ENCODE measurements around the gene HM13. TPM values are rescaled to one million over a fixed set of nuclear protein-coding genes. Genes with fewer than 3 reads are reported as not detected.

The HM13 gene
- total and polyA plus RNA-seq, 9 of the 15 experiments (the other 6 are each of a cell fraction or from before 2014, with no cell fraction given): 7.7 to 136 (median 74.5) TPM

DNA sequence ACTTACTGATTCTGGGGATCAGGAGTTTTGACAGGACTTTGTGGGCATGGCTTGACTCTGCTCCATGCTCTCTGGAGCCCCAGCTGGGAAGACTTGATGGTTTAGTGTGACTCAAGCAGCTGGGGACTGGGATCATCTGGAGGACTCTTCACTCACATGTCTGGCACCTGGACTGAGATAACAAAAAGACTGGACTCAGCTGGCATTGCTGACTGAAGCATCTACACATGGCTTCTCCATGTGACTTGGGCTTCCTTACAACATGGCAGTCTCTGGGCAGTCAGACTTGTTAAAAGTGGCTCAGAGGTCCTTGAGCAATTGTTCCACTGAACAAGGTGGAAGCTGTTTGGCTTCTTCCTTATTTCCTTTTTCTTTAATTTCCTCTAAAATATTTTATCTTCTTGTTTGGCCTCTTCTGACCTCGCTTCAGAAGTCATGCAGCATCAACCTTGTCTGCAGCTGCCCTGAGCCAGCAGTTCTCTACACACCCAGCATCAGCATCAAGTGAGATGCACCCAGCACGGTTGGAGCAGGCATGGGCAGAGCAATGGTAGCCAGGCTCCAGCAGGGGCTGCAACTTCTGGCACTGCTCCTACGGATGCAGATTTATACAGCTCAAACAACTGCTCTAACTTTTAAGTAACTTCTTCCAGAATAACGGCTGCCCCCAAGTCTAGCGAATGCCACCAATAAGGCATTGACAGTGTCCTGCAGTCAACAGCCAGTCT lies 5.6 kb upstream of the HM13 start:
- 33% methylated on average over 5 of the region's 5 CpGs for WGBS (ENCODE audit: insufficient coverage, low coverage, missing lambda C conversion rate)
- POLR2A ChIA-PET: interaction anchor here (0.7 kb wide), 1 partner anchor 17 kb away, joined by 3 read pairs; no protein-coding TSS in a partner anchor
- no peak overlapping the region for H2AFZ ChIP-seq (ENCODE audit: low read depth, low read length)
- H4K20me1 ChIP-seq (replicated peaks; ENCODE audit: control insufficient read depth, insufficient read depth, low read length): no peaks in the 10 kb centered on the region
- ATAC-seq: peak; percentile 24; the same call in 1 of the 3 replicates
- no TSS peak for BruUV-seq (replicated peaks)
- in situ Hi-C loops (cut with MboI): no loop called here
- H3K4me1 ChIP-seq (replicated peaks in 1 of 2; ENCODE audit: control insufficient read depth in 2 of 2, insufficient read depth in 2 of 2, low read length in 2 of 2): peaks cover 0 to 6% of the 10 kb centered on the region in 2 experiments; a peak in 4 of 5 replicates
- no peak for DNase-seq (ENCODE audit: extremely low read depth in 1 of 4, low spot score in 3 of 4)
- no peaks in the 10 kb centered on the region for H3K27me3 ChIP-seq (ENCODE audit: control insufficient read depth in 2 of 2, insufficient read depth in 2 of 2, low read length in 2 of 2)
- H3K9me3 ChIP-seq (replicated peaks; ENCODE audit: control insufficient read depth, insufficient read depth, low read depth, low read length): no peaks in the 10 kb centered on the region; the same call in 1 of the 2 replicates
- FAIRE-seq: no peak
- no peak overlapping the region for H3K27ac ChIP-seq (ENCODE audit: extremely low read depth, low read depth, low read length)
- H3K36me3 ChIP-seq (ENCODE audit: control insufficient read depth, insufficient read depth, low read length): no peaks in the 10 kb centered on the region
- CTCF ChIA-PET (ENCODE audit: low intra/inter-chr PET ratio): no interaction called here
- intact Hi-C loops (cut with micrococcal nuclease): no loop called here
- TF ChIP-seq CBFA2T2 (conservative IDR thresholded peaks at IDR 0.05): 0 out of 2 replicates have a peak, but pooled peaks have one; percentile 24
- TF ChIP-seq, protein P1, sequence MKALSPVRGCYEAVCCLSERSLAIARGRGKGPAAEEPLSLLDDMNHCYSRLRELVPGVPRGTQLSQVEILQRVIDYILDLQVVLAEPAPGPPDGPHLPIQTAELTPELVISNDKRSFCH (CRISPR knock-in tag; IDR thresholded peaks at IDR 0.05): no peak
- TF ChIP-seq, protein P1 (tag; IDR thresholded peaks at IDR 0.05): no peak
- peak; percentile 58 for TF ChIP-seq CBFA2T3 (IDR thresholded peaks at IDR 0.05)
- TF ChIP-seq MTA1 (IDR thresholded peaks at IDR 0.05; ENCODE audit: borderline replicate concordance): no peak
- TF ChIP-seq, protein P2, sequence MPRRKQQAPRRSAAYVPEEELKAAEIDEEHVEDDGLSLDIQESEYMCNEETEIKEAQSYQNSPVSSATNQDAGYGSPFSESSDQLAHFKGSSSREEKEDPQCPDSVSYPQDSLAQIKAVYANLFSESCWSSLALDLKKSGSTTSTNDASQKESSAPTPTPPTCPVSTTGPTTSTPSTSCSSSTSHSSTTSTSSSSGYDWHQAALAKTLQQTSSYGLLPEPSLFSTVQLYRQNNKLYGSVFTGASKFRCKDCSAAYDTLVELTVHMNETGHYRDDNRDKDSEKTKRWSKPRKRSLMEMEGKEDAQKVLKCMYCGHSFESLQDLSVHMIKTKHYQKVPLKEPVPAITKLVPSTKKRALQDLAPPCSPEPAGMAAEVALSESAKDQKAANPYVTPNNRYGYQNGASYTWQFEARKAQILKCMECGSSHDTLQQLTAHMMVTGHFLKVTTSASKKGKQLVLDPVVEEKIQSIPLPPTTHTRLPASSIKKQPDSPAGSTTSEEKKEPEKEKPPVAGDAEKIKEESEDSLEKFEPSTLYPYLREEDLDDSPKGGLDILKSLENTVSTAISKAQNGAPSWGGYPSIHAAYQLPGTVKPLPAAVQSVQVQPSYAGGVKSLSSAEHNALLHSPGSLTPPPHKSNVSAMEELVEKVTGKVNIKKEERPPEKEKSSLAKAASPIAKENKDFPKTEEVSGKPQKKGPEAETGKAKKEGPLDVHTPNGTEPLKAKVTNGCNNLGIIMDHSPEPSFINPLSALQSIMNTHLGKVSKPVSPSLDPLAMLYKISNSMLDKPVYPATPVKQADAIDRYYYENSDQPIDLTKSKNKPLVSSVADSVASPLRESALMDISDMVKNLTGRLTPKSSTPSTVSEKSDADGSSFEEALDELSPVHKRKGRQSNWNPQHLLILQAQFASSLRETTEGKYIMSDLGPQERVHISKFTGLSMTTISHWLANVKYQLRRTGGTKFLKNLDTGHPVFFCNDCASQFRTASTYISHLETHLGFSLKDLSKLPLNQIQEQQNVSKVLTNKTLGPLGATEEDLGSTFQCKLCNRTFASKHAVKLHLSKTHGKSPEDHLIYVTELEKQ (CRISPR knock-in tag; IDR thresholded peaks at IDR 0.05): no peak
- peak; percentile 23 for TF ChIP-seq TAF9B (IDR thresholded peaks at IDR 0.05; ENCODE audit: partially characterized antibody)
- TF ChIP-seq BCOR (IDR thresholded peaks at IDR 0.05): no peak
- no peak for TF ChIP-seq BRF1 (IDR thresholded peaks at IDR 0.05; ENCODE audit: borderline replicate concordance, extremely low read depth, insufficient read length)
- TF ChIP-seq YY1 (IDR thresholded peaks at IDR 0.05; ENCODE audit: borderline replicate concordance in 1 of 3, control insufficient read depth in 1 of 3, extremely low read depth in 1 of 3, insufficient read depth in 3 of 3, insufficient read length in 1 of 3, insufficient replicate concordance in 2 of 3, low read depth in 1 of 3, low read length in 2 of 3): peak in 1 of 3 experiments; percentile 57
- no peak for TF ChIP-seq CHD4 (IDR thresholded peaks at IDR 0.05; ENCODE audit: insufficient read depth, insufficient replicate concordance, low read depth, low read length, poor library complexity, severe bottlenecking)
- no peak for TF ChIP-seq RBM22 (IDR thresholded peaks at IDR 0.05; ENCODE audit: low read depth, low read length, poor library complexity, severe bottlenecking)
- H3K4me3 ChIP-seq: no peak overlapping the region
- no peaks in the 10 kb centered on the region for H3K79me2 ChIP-seq (ENCODE audit: control insufficient read depth, insufficient read depth, low read length)
- H3K4me2 ChIP-seq (ENCODE audit: insufficient read depth, low read length): no peak overlapping the region
- H3K9ac ChIP-seq (ENCODE audit: insufficient read depth in 1 of 2, low read depth in 2 of 2, low read length in 2 of 2): no peak overlapping the region
- no peaks in the 10 kb centered on the region for H3K9me1 ChIP-seq (ENCODE audit: control insufficient read depth, insufficient read depth, low read length)
